ENCODE measurements around the gene RAD51B.

Gene RAD51B

GRCh38 chr14:68666236-68666635, 846.7 kb downstream of the RAD51B start:
- Histone ChIP-seq H3K4me3 (ENCODE audit: low read depth in 1 of 2, low read length in 2 of 2) (no peak overlapping the region), H3K4me1 (ENCODE audit: control insufficient read depth in 1 of 2, insufficient read depth in 2 of 2, low read length in 2 of 2) (peaks cover 5 to 13% of the 10 kb centered on the region in 2 donors), H3K27ac (ENCODE audit: low read depth, low read length) (no peak overlapping the region)

GRCh38 chr14:68666899-68667298, 847.3 kb downstream of the RAD51B start:
- Histone ChIP-seq H3K4me3 (ENCODE audit: low read depth in 1 of 2, low read length in 2 of 2) (no peak overlapping the region), H3K4me1 (ENCODE audit: control insufficient read depth in 1 of 2, insufficient read depth in 2 of 2, low read length in 2 of 2) (peaks cover 5 to 13% of the 10 kb centered on the region in 2 donors), H3K9ac (ENCODE audit: low read depth in 1 of 2, low read length in 2 of 2) (no peak overlapping the region), H3K27ac (ENCODE audit: low read depth, low read length) (no peak overlapping the region), H3K9me3 (ENCODE audit: control insufficient read depth in 1 of 2, low read length in 2 of 2) (no peaks in the 10 kb centered on the region), H3K36me3 (ENCODE audit: control insufficient read depth in 1 of 2, insufficient read depth in 2 of 2, low read length in 2 of 2) (no peaks in the 10 kb centered on the region), H3K27me3 (ENCODE audit: control insufficient read depth in 1 of 2, insufficient read depth in 2 of 2, low read length in 2 of 2) (no peaks in the 10 kb centered on the region)

More at GRCh38 chr14:68666236-68666635, 846.7 kb downstream of the RAD51B start:
- no peaks in the 10 kb centered on the region for H3K36me3 ChIP-seq (ENCODE audit: control insufficient read depth in 1 of 2, insufficient read depth in 2 of 2, low read length in 2 of 2)
- H3K9ac ChIP-seq (ENCODE audit: low read depth in 1 of 2, low read length in 2 of 2), result no peak overlapping the region
- H3K27me3 ChIP-seq (ENCODE audit: control insufficient read depth in 1 of 2, insufficient read depth in 2 of 2, low read length in 2 of 2), result no peaks in the 10 kb centered on the region
- no peaks in the 10 kb centered on the region for H3K9me3 ChIP-seq (ENCODE audit: control insufficient read depth in 1 of 2, low read length in 2 of 2)

GRCh38 chr14:68667313-68667791, 847.8 kb downstream of the RAD51B start:
- no peaks in the 10 kb centered on the region for H3K36me3 ChIP-seq (ENCODE audit: control insufficient read depth in 1 of 2, insufficient read depth in 2 of 2, low read length in 2 of 2)
- H3K9ac ChIP-seq (ENCODE audit: low read depth in 1 of 2, low read length in 2 of 2), result no peak overlapping the region
- H3K27ac ChIP-seq (ENCODE audit: low read depth, low read length), result no peak overlapping the region
- H3K4me3 ChIP-seq (ENCODE audit: low read depth in 1 of 2, low read length in 2 of 2), result no peak overlapping the region
- H3K27me3 ChIP-seq (ENCODE audit: control insufficient read depth in 1 of 2, insufficient read depth in 2 of 2, low read length in 2 of 2), result no peaks in the 10 kb centered on the region
- H3K9me3 ChIP-seq (ENCODE audit: control insufficient read depth in 1 of 2, low read length in 2 of 2), result no peaks in the 10 kb centered on the region
- peaks cover 5 to 13% of the 10 kb centered on the region in 2 donors for H3K4me1 ChIP-seq (ENCODE audit: control insufficient read depth in 1 of 2, insufficient read depth in 2 of 2, low read length in 2 of 2)

GRCh38 chr14:68668028-68668427, 848.4 kb downstream of the RAD51B start:
- H3K36me3 ChIP-seq (ENCODE audit: control insufficient read depth in 1 of 2, insufficient read depth in 2 of 2, low read length in 2 of 2), result no peaks in the 10 kb centered on the region
- H3K9me3 ChIP-seq (ENCODE audit: control insufficient read depth in 1 of 2, low read length in 2 of 2), result no peaks in the 10 kb centered on the region
- no peak overlapping the region for H3K4me3 ChIP-seq (ENCODE audit: low read depth in 1 of 2, low read length in 2 of 2)
- H3K4me1 ChIP-seq (ENCODE audit: control insufficient read depth in 1 of 2, insufficient read depth in 2 of 2, low read length in 2 of 2), result peaks cover 11 to 13% of the 10 kb centered on the region in 2 donors
- no peaks in the 10 kb centered on the region for H3K27me3 ChIP-seq (ENCODE audit: control insufficient read depth in 1 of 2, insufficient read depth in 2 of 2, low read length in 2 of 2)
- no peak overlapping the region for H3K27ac ChIP-seq (ENCODE audit: low read depth, low read length)
- H3K9ac ChIP-seq (ENCODE audit: low read depth in 1 of 2, low read length in 2 of 2), result no peak overlapping the region

- no peak overlapping the region for H3K4me3 ChIP-seq (ENCODE audit: low read depth in 1 of 2, low read length in 2 of 2)
- no peaks in the 10 kb centered on the region for H3K27me3 ChIP-seq (ENCODE audit: control insufficient read depth in 1 of 2, insufficient read depth in 2 of 2, low read length in 2 of 2)
- H3K27ac ChIP-seq (ENCODE audit: low read depth, low read length), result no peak overlapping the region
Measured at GRCh38 chr14:68668531-68668930, 849.0 kb downstream of the RAD51B start.

GRCh38 chr14:68669111-68669511, 849.5 kb downstream of the RAD51B start:
- Histone ChIP-seq H3K36me3 (ENCODE audit: control insufficient read depth in 1 of 2, insufficient read depth in 2 of 2, low read length in 2 of 2) (no peaks in the 10 kb centered on the region), H3K9ac (ENCODE audit: low read depth in 1 of 2, low read length in 2 of 2) (no peak overlapping the region), H3K4me1 (ENCODE audit: control insufficient read depth in 1 of 2, insufficient read depth in 2 of 2, low read length in 2 of 2) (peaks cover 13 to 14% of the 10 kb centered on the region in 2 donors), H3K27me3 (ENCODE audit: control insufficient read depth in 1 of 2, insufficient read depth in 2 of 2, low read length in 2 of 2) (no peaks in the 10 kb centered on the region), H3K9me3 (ENCODE audit: control insufficient read depth in 1 of 2, low read length in 2 of 2) (no peaks in the 10 kb centered on the region), H3K4me3 (ENCODE audit: low read depth in 1 of 2, low read length in 2 of 2) (no peak overlapping the region), H3K27ac (ENCODE audit: low read depth, low read length) (no peak overlapping the region)

More at GRCh38 chr14:68668531-68668930, 849.0 kb downstream of the RAD51B start:
- Histone ChIP-seq H3K9ac (ENCODE audit: low read depth in 1 of 2, low read length in 2 of 2) (no peak overlapping the region), H3K9me3 (ENCODE audit: control insufficient read depth in 1 of 2, low read length in 2 of 2) (no peaks in the 10 kb centered on the region), H3K36me3 (ENCODE audit: control insufficient read depth in 1 of 2, insufficient read depth in 2 of 2, low read length in 2 of 2) (no peaks in the 10 kb centered on the region), H3K4me1 (ENCODE audit: control insufficient read depth in 1 of 2, insufficient read depth in 2 of 2, low read length in 2 of 2) (peaks cover 13 to 15% of the 10 kb centered on the region in 2 donors)

GRCh38 chr14:68669603-68670358, 850.2 kb downstream of the RAD51B start:
- Histone ChIP-seq H3K9me3 (ENCODE audit: control insufficient read depth in 1 of 2, low read length in 2 of 2) (no peaks in the 10 kb centered on the region), H3K36me3 (ENCODE audit: control insufficient read depth in 1 of 2, insufficient read depth in 2 of 2, low read length in 2 of 2) (no peaks in the 10 kb centered on the region), H3K9ac (ENCODE audit: low read depth in 1 of 2, low read length in 2 of 2) (no peak overlapping the region), H3K4me3 (ENCODE audit: low read depth in 1 of 2, low read length in 2 of 2) (no peak overlapping the region), H3K27ac (ENCODE audit: low read depth, low read length) (no peak overlapping the region), H3K4me1 (ENCODE audit: control insufficient read depth in 1 of 2, insufficient read depth in 2 of 2, low read length in 2 of 2) (peaks cover 9 to 14% of the 10 kb centered on the region in 2 donors), H3K27me3 (ENCODE audit: control insufficient read depth in 1 of 2, insufficient read depth in 2 of 2, low read length in 2 of 2) (no peaks in the 10 kb centered on the region)

- Histone ChIP-seq H3K27ac (ENCODE audit: low read depth, low read length) (no peak overlapping the region), H3K4me1 (ENCODE audit: control insufficient read depth in 1 of 2, insufficient read depth in 2 of 2, low read length in 2 of 2) (peaks cover 8 to 14% of the 10 kb centered on the region in 2 donors), H3K36me3 (ENCODE audit: control insufficient read depth in 1 of 2, insufficient read depth in 2 of 2, low read length in 2 of 2) (no peaks in the 10 kb centered on the region), H3K4me3 (ENCODE audit: low read depth in 1 of 2, low read length in 2 of 2) (no peak overlapping the region), H3K9ac (ENCODE audit: low read depth in 1 of 2, low read length in 2 of 2) (no peak overlapping the region), H3K9me3 (ENCODE audit: control insufficient read depth in 1 of 2, low read length in 2 of 2) (no peaks in the 10 kb centered on the region), H3K27me3 (ENCODE audit: control insufficient read depth in 1 of 2, insufficient read depth in 2 of 2, low read length in 2 of 2) (no peaks in the 10 kb centered on the region)
Measured at GRCh38 chr14:68670359-68670715, 850.8 kb downstream of the RAD51B start.

GRCh38 chr14:68671909-68672308, 852.3 kb downstream of the RAD51B start:
- Histone ChIP-seq H3K4me3 (ENCODE audit: low read depth in 1 of 2, low read length in 2 of 2) (no peak overlapping the region), H3K4me1 (ENCODE audit: control insufficient read depth in 1 of 2, insufficient read depth in 2 of 2, low read length in 2 of 2) (peaks cover 10 to 16% of the 10 kb centered on the region in 2 donors), H3K27me3 (ENCODE audit: control insufficient read depth in 1 of 2, insufficient read depth in 2 of 2, low read length in 2 of 2) (no peaks in the 10 kb centered on the region), H3K27ac (ENCODE audit: low read depth, low read length) (no peak overlapping the region), H3K9me3 (ENCODE audit: control insufficient read depth in 1 of 2, low read length in 2 of 2) (no peaks in the 10 kb centered on the region), H3K9ac (ENCODE audit: low read depth in 1 of 2, low read length in 2 of 2) (no peak overlapping the region), H3K36me3 (ENCODE audit: control insufficient read depth in 1 of 2, insufficient read depth in 2 of 2, low read length in 2 of 2) (no peaks in the 10 kb centered on the region)

- H3K4me3 ChIP-seq (ENCODE audit: low read depth in 1 of 2, low read length in 2 of 2), result no peak overlapping the region
- H3K4me1 ChIP-seq (ENCODE audit: control insufficient read depth in 1 of 2, insufficient read depth in 2 of 2, low read length in 2 of 2), result peaks cover 17 to 21% of the 10 kb centered on the region in 2 donors
- H3K27me3 ChIP-seq (ENCODE audit: control insufficient read depth in 1 of 2, insufficient read depth in 2 of 2, low read length in 2 of 2), result no peaks in the 10 kb centered on the region
- no peak overlapping the region for H3K27ac ChIP-seq (ENCODE audit: low read depth, low read length)
- H3K9ac ChIP-seq (ENCODE audit: low read depth in 1 of 2, low read length in 2 of 2), result no peak overlapping the region
- H3K9me3 ChIP-seq (ENCODE audit: control insufficient read depth in 1 of 2, low read length in 2 of 2), result no peaks in the 10 kb centered on the region
- H3K36me3 ChIP-seq (ENCODE audit: control insufficient read depth in 1 of 2, insufficient read depth in 2 of 2, low read length in 2 of 2), result no peaks in the 10 kb centered on the region
Measured at GRCh38 chr14:68672609-68673285, 853.2 kb downstream of the RAD51B start.
